Esophagus squamous epithelium (tissue), 5 donors: ENCODE results near the gene CCDC40. TPM values are rescaled to one million over a fixed set of nuclear protein-coding genes. Genes with fewer than 3 reads are reported as not detected.

Experiments used
- DNase-seq: peaks from one replicate; lab custom pipeline; 2025; lab: John Stamatoyannopoulos, UW
- H3K27ac ChIP-seq, 4 donors: fragments of 200-600 bp; sonication (generic); one replicate each; pipeline ENCODE4 v1.5.1; 2016 to 2019; ENCODE audit warnings: mild to moderate bottlenecking in 1 of 4
- H3K27me3 ChIP-seq, 4 donors: fragments of 200-600 bp; sonication (generic); 1 replicate in 3 of 4; 2 replicates in 1 of 4; pipeline versions ENCODE4 v1.5.1 to v1.6.0; 2017 to 2021; ENCODE audit warnings: antibody characterized with exemption in 1 of 4
- H3K36me3 ChIP-seq, 3 donors: fragments of 200-600 bp; sonication (generic); one replicate each; pipeline ENCODE4 v1.5.1; 2016 to 2019
- H3K4me1 ChIP-seq, 3 donors: fragments of 200-600 bp; sonication (generic); one replicate each; pipeline ENCODE4 v1.5.1; 2017 to 2019
- H3K4me3 ChIP-seq, 4 donors: fragments of 200-600 bp; sonication (generic); 1 replicate in 3 of 4; 2 replicates in 1 of 4; pipeline ENCODE4 v1.5.1; 2016 to 2019; ENCODE audit warnings: mild to moderate bottlenecking in 2 of 4, moderate library complexity in 1 of 4
- H3K9me3 ChIP-seq, 3 donors: fragments of 200-600 bp; sonication (generic); one replicate each; pipeline ENCODE4 v1.5.1; 2016 to 2019
- CTCF ChIP-seq, 6 experiments: fragments of 450-650 bp in 4 of 6; fragments of 200-600 bp in 2 of 6; sonication (generic) in 2 of 6; IDR thresholded peaks; one replicate each; pipeline ENCODE4 v1.5.1; 2016 to 2019; ENCODE audit warnings: antibody characterized with exemption in 6 of 6, mild to moderate bottlenecking in 4 of 6, moderate library complexity in 4 of 6
- POLR2A ChIP-seq, 4 donors: fragments of 450-650 bp; IDR thresholded peaks; one replicate each; pipeline ENCODE4 v1.6.1; 2017; ENCODE audit warnings: antibody characterized with exemption in 4 of 4, mild to moderate bottlenecking in 4 of 4, moderate library complexity in 3 of 4
- WGBS, 2 donors: methylation state at CpG; one replicate each; pipeline ENCODE4 v1.1.5; 2018; 5-methylcytosine and 5-hydroxymethylcytosine counted together
- intact Hi-C: fragments of 100-400 bp; cut with DNase I; formaldehyde crosslinking; loops from one replicate; pipeline ENCODE4 v1.15.0; 2022
- total RNA-seq, 4 donors: library from RNA; depleted of rRNA; stranded (reverse); fragments of >200 nt; gene quantifications; one replicate each; pipeline ENCODE4 v1.1.0, GENCODE V29; 2016
- donor health status: DM: yes; HTN: yes; CAD: no.

Gene CCDC40
- total RNA-seq, 4 donors from 2014 or later: 0.32 to 3.9 (median 2.1) TPM

- H3K27me3 ChIP-seq: no peaks in the 10 kb centered on the region
- H3K4me3 ChIP-seq: no peak overlapping the region
- no peak overlapping the region for H3K27ac ChIP-seq
- peaks cover 0 to 20% (median 0%) of the 10 kb centered on the region in 3 donors for H3K36me3 ChIP-seq
- WGBS, 2 donors: 80 to 97% methylated on average over 6 to 14 of the region's 35 CpGs
- TF ChIP-seq POLR2A (IDR thresholded peaks at IDR 0.05) (no peak), CTCF (IDR thresholded peaks at IDR 0.05) (no peak)
- intact Hi-C loops: no loop called here
- no peaks in the 10 kb centered on the region for H3K9me3 ChIP-seq
- peaks cover 0 to 7% (median 3%) of the 10 kb centered on the region in 3 donors for H3K4me1 ChIP-seq
- DNase-seq: no peak
Observed at GRCh38 chr17:80118601-80119270, 82.3 kb downstream of the CCDC40 start.

- Histone ChIP-seq H3K27me3 (no peaks in the 10 kb centered on the region), H3K4me1 (peaks cover 0 to 13% (median 9%) of the 10 kb centered on the region in 3 donors), H3K9me3 (no peaks in the 10 kb centered on the region), H3K4me3 (no peak overlapping the region), H3K36me3 (peaks cover 0 to 20% (median 0%) of the 10 kb centered on the region in 3 donors), H3K27ac (no peak overlapping the region)
- no peak for TF ChIP-seq CTCF (IDR thresholded peaks at IDR 0.05)
- intact Hi-C loops: no loop called here
- DNase-seq: no peak
- 85 to 100% methylated on average over 6 to 12 of the region's 24 CpGs for WGBS, 2 donors
Observed at GRCh38 chr17:80119271-80119791, 82.9 kb downstream of the CCDC40 start.

- Histone ChIP-seq H3K4me3 (no peak overlapping the region), H3K36me3 (peaks cover 0 to 20% (median 0%) of the 10 kb centered on the region in 3 donors), H3K27ac (no peak overlapping the region), H3K9me3 (no peaks in the 10 kb centered on the region), H3K4me1 (peaks cover 0 to 18% (median 11%) of the 10 kb centered on the region in 3 donors), H3K27me3 (no peaks in the 10 kb centered on the region)
- intact Hi-C loops: no loop called here
- TF ChIP-seq POLR2A (IDR thresholded peaks at IDR 0.05): no peak
- no peak for TF ChIP-seq CTCF (IDR thresholded peaks at IDR 0.05)
- no peak for DNase-seq
- WGBS, 2 donors: 86 to 88% methylated on average over 9 of the region's 9 CpGs
Observed at GRCh38 chr17:80119839-80120238, 83.4 kb downstream of the CCDC40 start.

- Histone ChIP-seq H3K4me1 (peaks cover 0 to 18% (median 11%) of the 10 kb centered on the region in 3 donors), H3K27ac (no peak overlapping the region), H3K27me3 (peaks cover 0 to 11% (median 0%) of the 10 kb centered on the region in 4 donors), H3K9me3 (no peaks in the 10 kb centered on the region), H3K36me3 (peaks cover 0 to 20% (median 0%) of the 10 kb centered on the region in 3 donors), H3K4me3 (no peak overlapping the region)
- 77 to 83% methylated on average over 4 to 5 of the region's 17 CpGs for WGBS, 2 donors
- intact Hi-C loops: no loop called here
- TF ChIP-seq CTCF (IDR thresholded peaks at IDR 0.05) (no peak), POLR2A (IDR thresholded peaks at IDR 0.05) (no peak)
- DNase-seq: no peak
Observed at GRCh38 chr17:80122026-80122575, 85.7 kb downstream of the CCDC40 start.

- 84 to 100% methylated on average over 1 to 4 of the region's 6 CpGs for WGBS, 2 donors
- Histone ChIP-seq H3K27ac (no peak overlapping the region), H3K4me3 (no peak overlapping the region), H3K4me1 (peaks cover 0 to 18% (median 11%) of the 10 kb centered on the region in 3 donors), H3K9me3 (no peaks in the 10 kb centered on the region), H3K27me3 (peaks cover 0 to 11% (median 0%) of the 10 kb centered on the region in 4 donors), H3K36me3 (peaks cover 0 to 18% (median 0%) of the 10 kb centered on the region in 3 donors)
- intact Hi-C loops: no loop called here
- DNase-seq: no peak
- TF ChIP-seq CTCF (IDR thresholded peaks at IDR 0.05): no peak
- TF ChIP-seq POLR2A (IDR thresholded peaks at IDR 0.05): no peak
Observed at GRCh38 chr17:80122926-80123505, 86.6 kb downstream of the CCDC40 start.
